GM19025 (cell line): ENCODE measurements around the gene OR6J1.

ENCODE experiments used
- ATAC-seq: cut with Tn5 transposase; IDR thresholded peaks from one replicate; pipeline ENCODE4 v1.9.1; 2021; ENCODE audit warnings: mild to moderate bottlenecking, low read depth, moderate library complexity; ENCODE audit not compliant: unreplicated experiment

Gene OR6J1

GRCh38 chr14:22583994-22584393, 60.2 kb downstream of the OR6J1 start:
- ATAC-seq = no peak
